Choroid plexus epithelial cell (primary cell): ENCODE results near the gene ATP10A.
A peak's percentile ranks its signal among the peaks of the same experiment; 100 is the strongest.

ENCODE experiments used
- DNase-seq: peaks from one replicate; pipeline ENCODE4 v3.0.0-alpha.2; 2010; ENCODE audit warnings: low read depth
- H3K4me3 ChIP-seq: 2 replicates; pipeline ENCODE4 v1.5.1; 2011; ENCODE audit warnings: low read depth, mild to moderate bottlenecking, control low read depth, low read length, moderate library complexity
- TF ChIP-seq, protein P1 (sequence below): conservative IDR thresholded peaks from 2 replicates; pipeline ENCODE4 v1.5.1; 2011; ENCODE audit warnings: low read depth, mild to moderate bottlenecking, control low read depth, inconsistent platforms, low read length, moderate library complexity

ATP10A gene

DNA sequence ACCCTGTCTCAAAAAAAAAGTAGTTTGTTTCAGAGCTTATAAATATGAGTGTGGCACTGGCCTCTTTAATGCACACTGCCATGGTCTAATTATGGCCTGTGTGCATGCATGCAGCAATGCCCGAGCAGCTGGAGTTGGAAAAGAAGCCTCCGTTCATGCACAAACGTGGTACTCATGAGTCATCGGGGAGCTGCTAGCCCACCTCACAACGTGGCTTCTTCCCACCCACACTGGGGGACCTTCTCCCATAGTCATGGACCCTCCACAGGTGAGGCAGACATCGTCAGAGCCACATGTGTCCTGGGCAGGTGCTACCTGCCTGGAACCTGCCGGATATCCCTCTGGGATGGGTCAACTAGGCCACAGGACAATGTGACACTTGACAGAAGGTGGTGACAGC lies 66.7 kb downstream of the ATP10A start:
- no peak for DNase-seq
- TF ChIP-seq, protein P1, sequence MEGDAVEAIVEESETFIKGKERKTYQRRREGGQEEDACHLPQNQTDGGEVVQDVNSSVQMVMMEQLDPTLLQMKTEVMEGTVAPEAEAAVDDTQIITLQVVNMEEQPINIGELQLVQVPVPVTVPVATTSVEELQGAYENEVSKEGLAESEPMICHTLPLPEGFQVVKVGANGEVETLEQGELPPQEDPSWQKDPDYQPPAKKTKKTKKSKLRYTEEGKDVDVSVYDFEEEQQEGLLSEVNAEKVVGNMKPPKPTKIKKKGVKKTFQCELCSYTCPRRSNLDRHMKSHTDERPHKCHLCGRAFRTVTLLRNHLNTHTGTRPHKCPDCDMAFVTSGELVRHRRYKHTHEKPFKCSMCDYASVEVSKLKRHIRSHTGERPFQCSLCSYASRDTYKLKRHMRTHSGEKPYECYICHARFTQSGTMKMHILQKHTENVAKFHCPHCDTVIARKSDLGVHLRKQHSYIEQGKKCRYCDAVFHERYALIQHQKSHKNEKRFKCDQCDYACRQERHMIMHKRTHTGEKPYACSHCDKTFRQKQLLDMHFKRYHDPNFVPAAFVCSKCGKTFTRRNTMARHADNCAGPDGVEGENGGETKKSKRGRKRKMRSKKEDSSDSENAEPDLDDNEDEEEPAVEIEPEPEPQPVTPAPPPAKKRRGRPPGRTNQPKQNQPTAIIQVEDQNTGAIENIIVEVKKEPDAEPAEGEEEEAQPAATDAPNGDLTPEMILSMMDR = no peak
- H3K4me3 ChIP-seq = no peak overlapping the region

GRCh38 chr15:25795712-25796111 lies 67.4 kb downstream of the ATP10A start:
- TF ChIP-seq, protein P1 = no peak
- H3K4me3 ChIP-seq = no peak overlapping the region

DNA sequence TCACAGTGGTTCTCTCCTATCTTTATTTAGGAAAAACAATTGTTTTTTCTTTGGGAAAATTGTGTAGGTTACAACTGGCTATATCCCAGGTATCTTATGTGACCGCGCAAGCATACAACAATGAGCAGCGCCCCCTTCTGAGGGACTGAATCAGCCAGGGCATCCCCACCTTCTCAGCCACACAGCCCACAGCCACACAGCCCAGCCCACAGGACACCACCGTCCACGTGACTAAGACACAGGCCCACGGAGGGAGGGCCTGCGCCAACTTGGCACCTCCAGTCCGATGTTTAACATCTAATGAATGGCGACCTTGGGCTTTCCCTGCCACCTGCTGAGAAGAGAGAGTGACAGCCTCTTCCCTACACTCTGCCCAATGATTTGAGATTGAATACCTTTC lies 68.1 kb downstream of the ATP10A start:
- TF ChIP-seq, protein P1 = no peak
- H3K4me3 ChIP-seq = no peak overlapping the region
- no peak for DNase-seq

More at GRCh38 chr15:25795712-25796111, 67.4 kb downstream of the ATP10A start:
- DNase-seq = no peak

DNA sequence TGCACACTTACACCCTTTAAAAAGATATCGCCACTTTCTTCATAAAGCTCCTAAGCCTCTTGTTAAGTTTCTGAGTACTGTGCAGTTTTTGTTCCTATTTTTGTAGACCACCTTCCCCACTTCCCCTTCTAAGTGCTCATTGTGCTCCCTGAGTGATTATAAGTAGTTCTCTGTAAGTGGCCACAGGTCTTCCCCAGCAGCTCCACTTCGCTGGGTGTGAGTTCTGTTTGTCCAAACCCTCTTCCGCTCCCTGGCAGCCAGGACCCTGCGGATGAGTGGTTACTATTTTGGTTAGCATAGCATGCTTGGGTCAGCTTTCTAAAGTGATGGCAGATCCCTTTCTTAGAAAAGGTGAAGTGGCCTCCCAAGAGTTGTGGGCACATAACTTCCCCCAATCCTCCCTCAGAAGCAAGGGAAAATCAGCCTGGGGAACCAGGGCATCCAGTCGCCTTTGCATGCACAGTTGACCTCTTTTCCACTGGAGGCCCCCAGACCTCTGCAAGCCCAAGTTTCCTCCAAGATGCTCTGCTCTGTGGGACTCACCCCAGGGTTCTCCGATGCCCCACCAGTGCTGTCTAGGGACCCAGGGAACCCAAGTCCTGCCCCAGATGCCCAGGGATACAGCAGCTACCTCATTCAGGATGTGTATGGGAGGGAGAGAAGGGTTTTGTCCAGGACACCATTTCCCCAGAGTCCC lies 69.6 kb downstream of the ATP10A start:
- DNase-seq = no peak
- no peak overlapping the region for H3K4me3 ChIP-seq

GRCh38 chr15:25792128-25792527 lies 71.0 kb downstream of the ATP10A start:
- H3K4me3 ChIP-seq = no peak overlapping the region
- TF ChIP-seq, protein P1 = no peak
- no peak for DNase-seq

More for the DNA sequence above, 69.6 kb downstream of the ATP10A start:
- TF ChIP-seq, protein P1 = no peak

- peak; percentile 25 for DNase-seq
- H3K4me3 ChIP-seq = no peak overlapping the region
- TF ChIP-seq, protein P1 = no peak
These were observed 73.0 kb downstream of the ATP10A start for GRCh38 chr15:25790000-25790660.

DNA sequence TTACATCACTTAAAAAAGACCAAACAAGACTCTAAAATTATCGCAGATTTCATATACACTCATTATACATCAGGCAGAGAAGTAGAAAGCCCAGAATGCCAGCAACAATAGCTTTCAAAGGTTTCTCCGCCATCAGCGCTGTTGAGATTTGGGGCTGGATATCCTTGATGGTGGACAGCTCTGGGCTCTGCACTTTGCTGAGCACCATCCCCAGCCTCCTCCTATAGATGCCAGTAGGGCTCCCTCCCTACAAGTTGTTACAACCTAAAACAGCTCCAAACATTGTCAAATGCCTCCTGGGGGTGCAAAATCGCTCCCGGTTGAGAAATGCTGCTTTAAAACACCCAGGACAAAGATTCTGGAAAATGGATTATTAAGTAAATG lies 73.5 kb downstream of the ATP10A start:
- TF ChIP-seq, protein P1 = no peak
- DNase-seq = no peak
- H3K4me3 ChIP-seq = no peak overlapping the region
